Heart left ventricle (tissue), 16 donors: Measurements from ENCODE around the gene TMEM178B. TPM values are rescaled to one million over a fixed set of nuclear protein-coding genes. Genes with fewer than 3 reads are reported as not detected.

Experiments used
- ATAC-seq, 4 donors: fragments of 200-7000 bp; cut with Tn5 transposase; one replicate each; pipeline ENCODE4 v1.9.1; 2020 to 2022; ENCODE audit warnings: moderate library complexity in 4 of 4, mild to moderate bottlenecking in 3 of 4, moderate number of reproducible peaks in 1 of 4
- DNase-seq, 5 donors: peaks; one replicate each; pipeline ENCODE4 v3.0.0-alpha.2; 2020
- H3K27ac ChIP-seq, 12 donors: fragments of 200-600 bp; sonication (generic) in 4 of 12; one replicate each; pipeline versions ENCODE4 v1.5.0 to v1.8.0; 2016 to 2022; ENCODE audit warnings: mild to moderate bottlenecking in 2 of 12
- H3K27me3 ChIP-seq, 9 donors: fragments of 200-600 bp; sonication (generic) in 2 of 9; one replicate each; pipeline versions ENCODE4 v1.5.1 to v1.8.0; 2016 to 2022; ENCODE audit warnings: mild to moderate bottlenecking in 3 of 9
- H3K36me3 ChIP-seq, 9 donors: fragments of 200-600 bp; sonication (generic) in 2 of 9; one replicate each; pipeline versions ENCODE4 v1.5.0 to v1.8.0; 2018 to 2022; ENCODE audit warnings: mild to moderate bottlenecking in 2 of 9
- H3K4me1 ChIP-seq, 12 donors: fragments of 200-600 bp; sonication (generic) in 4 of 12; one replicate each; pipeline versions ENCODE4 v1.5.0 to v1.8.0; 2016 to 2022; ENCODE audit warnings: mild to moderate bottlenecking in 3 of 12
- H3K4me3 ChIP-seq, 12 donors: fragments of 200-600 bp; sonication (generic) in 4 of 12; one replicate each; pipeline versions ENCODE4 v1.5.0 to v1.8.0; 2017 to 2022; ENCODE audit warnings: mild to moderate bottlenecking in 9 of 12, moderate library complexity in 4 of 12
- H3K9me3 ChIP-seq, 12 donors: fragments of 200-600 bp; sonication (generic) in 4 of 12; one replicate each; pipeline versions ENCODE4 v1.5.0 to v1.8.0; 2016 to 2022; ENCODE audit warnings: mild to moderate bottlenecking in 1 of 12
- POLR2A ChIP-seq, 2 donors: fragments of 450-650 bp; IDR thresholded peaks; one replicate each; pipeline ENCODE4 v1.6.1; 2017; ENCODE audit warnings: antibody characterized with exemption in 2 of 2, mild to moderate bottlenecking in 2 of 2, moderate library complexity in 2 of 2
- WGBS, 4 donors: extraction: QIAGEN DNeasy Blood & Tissue Kit in 2 of 4; methylation state at CpG; one replicate each; pipeline versions ENCODE4 v1.1.5 to v1.1.7; 2013 to 2018; 5-methylcytosine and 5-hydroxymethylcytosine counted together
- intact Hi-C, 10 donors: fragments of 100-400 bp; cut with DNase I; formaldehyde crosslinking; loops; one replicate each; pipeline versions ENCODE4 v1.11.1 to v1.14.2; 2022
- polyA plus RNA-seq, 2 donors: library from polyadenylated mRNA; stranded (reverse); fragments of 200-250 nt; gene quantifications; one replicate each; pipeline ENCODE4 v1.2.3, GENCODE V29; 2013
- total RNA-seq, 9 donors: library from RNA; depleted of rRNA in 2 of 9; stranded (reverse); fragments of >200 nt in 2 of 9; fragmentation: NEBNext Ultra II Directional in 3 of 9; extraction: Animal tissue kit (Norgen Biotek cat#: 25700) in 3 of 9; gene quantifications; one replicate each; pipeline versions ENCODE4 v1.1.0 to v1.2.4, GENCODE V29; 2016 to 2023
- TF ChIP-seq, protein P1 (sequence below), 12 donors: fragments of 200-600 bp; sonication (generic) in 4 of 12; IDR thresholded peaks; one replicate each; pipeline versions ENCODE4 v1.5.0 to v1.8.0; 2018 to 2022; ENCODE audit warnings: antibody characterized with exemption in 12 of 12, mild to moderate bottlenecking in 5 of 12
- donor health status: ischemic (EF 13 %, LVEDD 7.1; RV severe dilation, severe dysfunction).
- donor health status: healthy with polysubstance abuse.
- donor health status: DM: no; HTN: yes; CAD: no.
- donor health status: DM: no; HTN: no; CAD: no.
- donor health status: ischemic (EF 25% LVEDD 6.9; RV normal size, moderate dysfunction).
- donor health status: ischemic (EF 25% LVEDD 5.7; RV mildly dilated, moderate dysfunction).
- donor health status: healthy.
- donor health status: DM: yes; HTN: yes; CAD: no.
- donor health status: ischemic (EF 35%, LVEDD 5.7; RV mildly dilated, moderate dysfunction).
- donor health status: nonischemic (EF 11% LVEDD 7.7; RV severe dilation, severe dysfunction).
- donor health status: DM: yes; HTN: yes; CAD: no.
- donor health status: PGD.
- donor health status: ischemic (EF 29% LVEDD 5.4; RV normal size, mild dysfunction).
- donor health status: nonischemic (EF 23%, LVEDD 6.1; RV moderate dilation, normal function).

TMEM178B gene
- total and polyA plus RNA-seq, 11 donors = 1.2 to 58.5 (median 19.0) TPM

GRCh38 chr7:141427134-141427533 is 353.3 kb downstream of the TMEM178B start:
- peaks cover 0 to 14% (median 4%) of the 10 kb centered on the region in 12 donors for H3K9me3 ChIP-seq

DNA sequence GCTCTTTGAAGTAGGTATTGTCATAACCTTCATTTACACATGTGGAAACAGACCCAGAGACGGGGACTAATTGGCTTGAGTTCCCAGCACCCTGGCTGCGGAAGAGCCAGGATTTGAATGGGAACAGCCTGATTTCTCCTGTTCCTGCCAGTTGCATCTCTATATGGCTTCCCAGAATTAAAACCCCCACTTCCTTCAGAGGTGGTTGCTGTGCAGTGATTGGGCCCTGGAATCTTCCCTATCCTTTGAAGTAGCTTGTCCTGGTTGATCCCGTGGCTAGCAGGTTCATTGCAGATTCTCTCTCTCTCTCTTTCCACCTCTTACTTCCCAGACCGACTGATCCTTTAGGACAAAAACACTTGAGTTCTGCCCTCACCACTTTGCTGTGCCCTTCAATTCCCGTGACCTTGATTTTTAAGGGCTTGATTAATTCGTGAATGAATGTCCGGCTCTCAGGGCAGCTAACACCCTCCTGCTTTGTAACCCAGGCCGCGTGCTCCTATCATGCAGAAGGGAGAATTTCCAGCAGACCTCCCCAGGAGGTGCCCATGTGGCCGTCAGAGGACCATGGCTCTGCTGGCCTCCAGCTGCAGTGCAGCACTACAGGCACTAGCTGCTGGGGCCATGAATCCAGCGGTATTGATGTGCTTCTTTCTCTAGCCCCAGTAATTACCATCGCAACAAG is 356.7 kb downstream of the TMEM178B start:
- peaks cover 0 to 23% (median 0%) of the 10 kb centered on the region in 12 donors for H3K4me1 ChIP-seq
- intact Hi-C loops = no loop called here
- H3K27me3 ChIP-seq = no peaks in the 10 kb centered on the region
- peak; percentile 40 to 71 (median 64) for ATAC-seq
- WGBS, 4 donors = 25 to 30% (median 28%) methylated on average over 12 of the region's 12 CpGs
- no peak for TF ChIP-seq POLR2A (IDR thresholded peaks at IDR 0.05)
- TF ChIP-seq, protein P1, sequence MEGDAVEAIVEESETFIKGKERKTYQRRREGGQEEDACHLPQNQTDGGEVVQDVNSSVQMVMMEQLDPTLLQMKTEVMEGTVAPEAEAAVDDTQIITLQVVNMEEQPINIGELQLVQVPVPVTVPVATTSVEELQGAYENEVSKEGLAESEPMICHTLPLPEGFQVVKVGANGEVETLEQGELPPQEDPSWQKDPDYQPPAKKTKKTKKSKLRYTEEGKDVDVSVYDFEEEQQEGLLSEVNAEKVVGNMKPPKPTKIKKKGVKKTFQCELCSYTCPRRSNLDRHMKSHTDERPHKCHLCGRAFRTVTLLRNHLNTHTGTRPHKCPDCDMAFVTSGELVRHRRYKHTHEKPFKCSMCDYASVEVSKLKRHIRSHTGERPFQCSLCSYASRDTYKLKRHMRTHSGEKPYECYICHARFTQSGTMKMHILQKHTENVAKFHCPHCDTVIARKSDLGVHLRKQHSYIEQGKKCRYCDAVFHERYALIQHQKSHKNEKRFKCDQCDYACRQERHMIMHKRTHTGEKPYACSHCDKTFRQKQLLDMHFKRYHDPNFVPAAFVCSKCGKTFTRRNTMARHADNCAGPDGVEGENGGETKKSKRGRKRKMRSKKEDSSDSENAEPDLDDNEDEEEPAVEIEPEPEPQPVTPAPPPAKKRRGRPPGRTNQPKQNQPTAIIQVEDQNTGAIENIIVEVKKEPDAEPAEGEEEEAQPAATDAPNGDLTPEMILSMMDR (IDR thresholded peaks at IDR 0.05) = no peak
- peaks cover 0 to 14% (median 4%) of the 10 kb centered on the region in 12 donors for H3K9me3 ChIP-seq
- no peak for DNase-seq
- no peak overlapping the region for H3K4me3 ChIP-seq
- H3K36me3 ChIP-seq = no peaks in the 10 kb centered on the region
- peak overlapping the region in 5 of 12 donors; percentile 15 to 47 (median 19) for H3K27ac ChIP-seq

More at GRCh38 chr7:141427134-141427533, 353.3 kb downstream of the TMEM178B start:
- Histone ChIP-seq H3K27ac (no peak overlapping the region), H3K4me1 (peaks cover 0 to 17% (median 0%) of the 10 kb centered on the region in 12 donors), H3K36me3 (no peaks in the 10 kb centered on the region), H3K4me3 (no peak overlapping the region), H3K27me3 (no peaks in the 10 kb centered on the region)
- no peak for ATAC-seq
- TF ChIP-seq POLR2A (IDR thresholded peaks at IDR 0.05) = no peak
- TF ChIP-seq, protein P1 (IDR thresholded peaks at IDR 0.05) = no peak
- no peak for DNase-seq
- intact Hi-C loops = no loop called here

DNA sequence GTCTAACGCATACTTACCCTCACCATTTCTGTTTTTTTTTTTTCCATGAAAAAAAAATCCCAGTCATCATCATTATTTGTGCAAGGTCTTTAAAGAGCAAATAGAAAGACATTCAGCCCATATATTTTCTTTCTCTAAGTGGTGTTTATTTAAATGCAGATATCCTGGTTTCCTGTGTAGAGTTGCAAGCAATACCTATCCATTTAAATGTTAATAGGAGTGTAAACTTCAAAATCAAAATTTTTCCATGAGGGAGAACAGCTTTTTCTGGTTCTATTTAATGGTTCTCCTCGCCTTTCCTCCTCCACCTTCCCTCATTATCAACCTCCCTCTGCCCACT is 357.2 kb downstream of the TMEM178B start:
- 62 to 72% (median 70%) methylated on average over 2 of the region's 2 CpGs for WGBS, 4 donors
- Histone ChIP-seq H3K9me3 (peaks cover 0 to 14% (median 4%) of the 10 kb centered on the region in 12 donors), H3K27ac (no peak overlapping the region), H3K4me1 (peaks cover 0 to 29% (median 0%) of the 10 kb centered on the region in 12 donors), H3K36me3 (no peaks in the 10 kb centered on the region), H3K27me3 (no peaks in the 10 kb centered on the region), H3K4me3 (no peak overlapping the region)
- no peak for ATAC-seq
- no peak for TF ChIP-seq POLR2A (IDR thresholded peaks at IDR 0.05)
- TF ChIP-seq, protein P1 (IDR thresholded peaks at IDR 0.05) = no peak
- intact Hi-C loops = no loop called here
- DNase-seq = no peak

DNA sequence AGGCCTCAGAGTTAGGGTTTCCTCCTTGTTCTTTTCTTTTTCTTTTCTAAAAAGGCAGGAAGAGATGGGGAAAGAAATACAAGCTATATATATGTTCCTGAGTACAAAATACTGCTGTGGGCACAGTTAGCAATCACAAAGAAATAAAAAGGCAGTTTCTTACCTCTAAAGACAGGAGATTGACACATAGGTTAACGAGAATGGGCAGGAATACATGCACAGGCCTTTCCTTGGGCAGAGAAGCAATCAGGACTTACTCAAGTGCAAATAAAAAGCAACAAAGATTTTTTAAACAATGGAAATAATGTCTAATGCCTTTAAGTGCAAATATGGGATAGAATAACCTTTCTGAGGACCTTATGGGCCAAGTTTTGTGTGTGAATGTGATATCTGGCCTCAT is 357.8 kb downstream of the TMEM178B start:
- H3K27ac ChIP-seq = no peak overlapping the region
- H3K4me3 ChIP-seq = no peak overlapping the region
- intact Hi-C loops = no loop called here
- no peaks in the 10 kb centered on the region for H3K27me3 ChIP-seq
- ATAC-seq (no peak), DNase-seq (no peak)
- no peaks in the 10 kb centered on the region for H3K36me3 ChIP-seq
- TF ChIP-seq, protein P1 (IDR thresholded peaks at IDR 0.05) = no peak
- TF ChIP-seq POLR2A (IDR thresholded peaks at IDR 0.05) = no peak
- H3K4me1 ChIP-seq = peaks cover 0 to 35% (median 0%) of the 10 kb centered on the region in 12 donors
- 77 to 93% (median 86%) methylated on average over 1 of the region's 1 CpG for WGBS, 4 donors
- H3K9me3 ChIP-seq = peaks cover 0 to 10% (median 3%) of the 10 kb centered on the region in 12 donors
